ENCODE data around the gene GLIS1.

The GLIS1 gene

GRCh38 chr1:53583868-53584776, 154.8 kb downstream of the GLIS1 start:
- no peak for DNase-seq (ENCODE audit: extremely low read depth in 1 of 2, low read depth in 1 of 2)

- DNase-seq (ENCODE audit: extremely low read depth in 1 of 2, low read depth in 1 of 2): no peak
Measured at GRCh38 chr1:53583021-53583867, 155.7 kb downstream of the GLIS1 start.

GRCh38 chr1:53582211-53583020, 156.5 kb downstream of the GLIS1 start:
- no peak for DNase-seq (ENCODE audit: extremely low read depth in 1 of 2, low read depth in 1 of 2)

- no peak for DNase-seq (ENCODE audit: extremely low read depth in 1 of 2, low read depth in 1 of 2)
Measured at GRCh38 chr1:53581476-53581875, 157.5 kb downstream of the GLIS1 start.

GRCh38 chr1:53580739-53581475, 158.1 kb downstream of the GLIS1 start:
- no peak for DNase-seq (ENCODE audit: extremely low read depth in 1 of 2, low read depth in 1 of 2)

GRCh38 chr1:53580009-53580400, 159.0 kb downstream of the GLIS1 start:
- no peak for DNase-seq (ENCODE audit: extremely low read depth in 1 of 2, low read depth in 1 of 2)

GRCh38 chr1:53579221-53580008, 159.5 kb downstream of the GLIS1 start:
- DNase-seq (ENCODE audit: extremely low read depth in 1 of 2, low read depth in 1 of 2): no peak

GRCh38 chr1:53578358-53578757, 160.6 kb downstream of the GLIS1 start:
- DNase-seq (ENCODE audit: extremely low read depth in 1 of 2, low read depth in 1 of 2): no peak

GRCh38 chr1:53577761-53578100, 161.2 kb downstream of the GLIS1 start:
- no peak for DNase-seq (ENCODE audit: extremely low read depth in 1 of 2, low read depth in 1 of 2)

- DNase-seq (ENCODE audit: extremely low read depth in 1 of 2, low read depth in 1 of 2): no peak
Measured at GRCh38 chr1:53576866-53577760, 161.9 kb downstream of the GLIS1 start.

- DNase-seq (ENCODE audit: extremely low read depth in 1 of 2, low read depth in 1 of 2): no peak
Measured at GRCh38 chr1:53576381-53576801, 162.6 kb downstream of the GLIS1 start.

GRCh38 chr1:53575955-53576320, 163.0 kb downstream of the GLIS1 start:
- DNase-seq (ENCODE audit: extremely low read depth in 1 of 2, low read depth in 1 of 2): no peak

GRCh38 chr1:53575141-53575954, 163.6 kb downstream of the GLIS1 start:
- no peak for DNase-seq (ENCODE audit: extremely low read depth in 1 of 2, low read depth in 1 of 2)

GRCh38 chr1:53574621-53575020, 164.3 kb downstream of the GLIS1 start:
- DNase-seq (ENCODE audit: extremely low read depth in 1 of 2, low read depth in 1 of 2): no peak

GRCh38 chr1:53573931-53574330, 165.0 kb downstream of the GLIS1 start:
- DNase-seq (ENCODE audit: extremely low read depth in 1 of 2, low read depth in 1 of 2): no peak

- no peak for DNase-seq (ENCODE audit: extremely low read depth in 1 of 2, low read depth in 1 of 2)
Measured at GRCh38 chr1:53573522-53573921, 165.4 kb downstream of the GLIS1 start.

- DNase-seq (ENCODE audit: extremely low read depth in 1 of 2, low read depth in 1 of 2): no peak
Measured at GRCh38 chr1:53572815-53573173, 166.2 kb downstream of the GLIS1 start.

All from stimulated activated CD8-positive, alpha-beta memory T cell treated with anti-CD3 and anti-CD28 coated beads, Interleukin-7, amount 100 ng/mL, for 48 hours (primary cell).